AG08396 (cell line): ENCODE data around the gene TUT4.

Source experiments
- DNase-seq: peaks from one replicate; pipeline ENCODE4 v3.0.0; 2012; ENCODE audit warnings: low spot score, mixed read lengths

The TUT4 gene

GRCh38 chr1:52532247-52532646 lies 20.6 kb downstream of the TUT4 start:
- no peak for DNase-seq

- no peak for DNase-seq
Measured at GRCh38 chr1:52531249-52531872, 21.5 kb downstream of the TUT4 start.

DNA sequence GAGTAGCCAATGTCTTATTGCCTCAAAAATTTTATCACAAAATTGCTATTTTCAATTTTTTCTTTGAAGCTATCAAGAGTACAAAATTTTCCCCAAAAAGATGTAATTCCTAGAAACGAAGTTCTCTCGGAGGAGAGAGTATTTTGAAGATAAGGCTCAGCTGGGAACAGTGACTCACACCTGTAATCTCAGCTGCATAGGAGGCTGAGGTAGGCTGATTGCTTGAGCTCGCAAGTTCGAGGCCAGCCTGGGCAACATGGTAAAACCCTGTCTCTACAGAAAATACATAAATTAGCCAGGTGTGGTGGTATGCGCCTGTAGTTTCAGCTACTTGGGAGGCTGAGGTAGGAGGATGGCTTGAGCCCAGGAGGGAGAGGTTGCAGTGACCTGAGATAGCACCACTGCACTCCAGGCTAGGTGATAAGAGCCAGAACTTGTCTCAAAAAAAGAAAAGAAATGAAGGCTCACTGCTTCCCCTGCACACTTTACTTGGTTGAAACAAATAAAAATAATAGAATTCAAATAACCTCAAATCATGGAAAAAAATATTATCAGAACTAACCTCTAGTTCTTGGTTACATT lies 22.2 kb downstream of the TUT4 start:
- DNase-seq = no peak

GRCh38 chr1:52523376-52523775 lies 29.5 kb downstream of the TUT4 start:
- DNase-seq = no peak

DNA sequence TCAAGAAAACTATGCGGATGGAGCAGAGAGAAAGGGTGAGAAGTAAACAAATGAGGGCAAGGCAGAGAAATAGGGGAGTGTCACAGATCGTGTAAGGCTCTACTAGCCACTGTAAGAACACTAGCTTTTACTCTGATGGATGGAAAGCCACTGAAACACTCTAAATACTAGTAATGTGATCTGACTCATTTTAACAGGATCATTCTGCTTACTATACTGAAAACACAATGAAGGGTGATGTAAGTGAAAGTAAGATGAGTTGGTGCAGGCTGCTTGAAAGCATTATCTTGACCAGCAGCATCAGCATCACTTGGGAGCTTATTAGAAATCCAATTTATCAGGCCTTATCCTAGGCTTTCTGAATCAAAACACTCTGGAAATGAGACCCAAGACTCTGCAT lies 32.7 kb downstream of the TUT4 start:
- peak; percentile 7 for DNase-seq

- no peak for DNase-seq
Measured at GRCh38 chr1:52518962-52519361, 33.9 kb downstream of the TUT4 start.

- no peak for DNase-seq
Measured at GRCh38 chr1:52511851-52512615, 40.9 kb downstream of the TUT4 start.

DNA sequence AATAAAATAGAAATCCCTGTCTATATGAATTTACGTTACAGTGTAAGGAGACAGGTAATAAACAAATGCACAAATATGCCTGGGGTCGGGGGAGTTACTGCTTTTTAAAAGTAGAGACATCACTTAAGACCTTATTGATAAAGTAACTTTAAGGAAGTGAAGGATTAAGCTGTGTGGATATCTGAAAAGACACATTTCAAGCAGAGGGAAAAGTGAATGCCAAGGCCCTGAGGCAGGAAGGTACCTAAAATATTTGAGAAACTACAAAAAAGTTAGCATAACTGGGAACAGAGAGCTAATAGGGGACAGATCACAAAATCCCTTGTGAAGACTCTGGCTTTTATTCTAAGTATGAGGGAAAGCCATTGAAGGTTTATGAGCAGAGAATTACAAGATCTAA lies 41.5 kb downstream of the TUT4 start:
- no peak for DNase-seq

DNA sequence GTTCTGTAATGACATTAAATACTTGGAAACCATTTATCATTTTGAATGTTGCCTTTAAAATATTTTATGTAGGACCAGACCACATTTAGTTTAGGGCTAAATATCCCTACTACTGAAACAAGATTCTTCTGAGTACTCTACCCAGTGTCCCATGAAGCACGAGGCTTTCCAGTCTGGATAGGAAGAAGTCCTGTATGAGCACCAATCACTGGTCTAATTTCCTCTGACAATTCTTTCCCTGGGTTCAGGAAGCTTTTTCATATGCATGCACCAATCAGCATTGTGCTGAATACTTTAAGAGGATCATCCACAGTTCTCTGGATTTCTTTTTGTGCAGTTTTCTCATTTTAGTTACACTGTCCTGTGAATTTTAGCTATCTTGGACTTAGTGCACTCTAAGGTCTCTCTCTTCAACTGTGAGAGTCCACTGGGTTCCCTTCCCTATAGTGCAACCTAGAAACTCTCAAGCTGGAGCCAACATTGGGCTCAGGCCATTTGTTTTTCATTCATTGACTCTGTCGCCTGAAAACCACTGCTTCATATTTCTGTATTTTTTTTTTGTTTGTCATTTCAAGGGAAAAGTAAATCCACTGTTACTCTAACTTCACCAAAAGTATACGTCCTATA lies 45.9 kb downstream of the TUT4 start:
- DNase-seq = no peak

DNA sequence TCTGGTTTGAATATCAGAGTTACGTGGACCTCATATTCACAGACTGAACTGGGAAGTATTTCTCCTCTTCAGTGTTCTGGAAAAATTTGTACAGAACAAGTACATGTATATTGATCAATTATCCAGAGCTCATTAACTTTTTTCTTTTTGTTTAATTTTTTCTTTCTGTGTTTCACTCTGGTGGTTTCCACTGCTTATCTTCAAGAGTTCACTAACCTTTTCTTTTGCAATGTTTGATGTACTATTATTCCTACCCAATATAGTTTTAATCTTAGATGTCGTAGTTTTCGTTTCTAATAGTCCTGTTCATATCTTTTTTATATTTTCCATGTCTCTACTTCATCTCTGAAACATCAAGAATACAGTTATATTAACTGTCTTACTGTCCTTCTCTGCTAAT lies 46.5 kb downstream of the TUT4 start:
- DNase-seq = no peak

GRCh38 chr1:52504720-52505119 lies 48.2 kb downstream of the TUT4 start:
- no peak for DNase-seq

- DNase-seq = no peak
Measured at GRCh38 chr1:52503706-52504105, 49.2 kb downstream of the TUT4 start.

DNA sequence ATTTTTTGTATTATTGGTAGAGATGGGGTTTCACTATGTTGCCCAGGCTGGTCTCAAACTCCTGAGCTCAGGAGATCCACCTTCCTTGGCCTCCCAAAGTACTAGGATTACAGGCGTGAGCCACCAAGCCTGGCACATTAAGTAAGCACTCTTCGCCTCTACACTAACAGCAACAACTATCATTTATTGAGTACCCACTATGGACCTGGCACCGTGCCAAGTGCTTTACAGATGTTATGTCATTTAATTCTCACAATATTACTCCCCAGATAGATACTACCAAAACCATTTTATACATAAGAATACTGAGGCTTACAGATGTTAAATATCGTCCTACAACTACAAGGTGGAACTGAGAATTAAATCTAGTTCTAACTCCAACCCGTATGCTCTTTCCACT lies 50.1 kb downstream of the TUT4 start:
- DNase-seq = no peak

DNA sequence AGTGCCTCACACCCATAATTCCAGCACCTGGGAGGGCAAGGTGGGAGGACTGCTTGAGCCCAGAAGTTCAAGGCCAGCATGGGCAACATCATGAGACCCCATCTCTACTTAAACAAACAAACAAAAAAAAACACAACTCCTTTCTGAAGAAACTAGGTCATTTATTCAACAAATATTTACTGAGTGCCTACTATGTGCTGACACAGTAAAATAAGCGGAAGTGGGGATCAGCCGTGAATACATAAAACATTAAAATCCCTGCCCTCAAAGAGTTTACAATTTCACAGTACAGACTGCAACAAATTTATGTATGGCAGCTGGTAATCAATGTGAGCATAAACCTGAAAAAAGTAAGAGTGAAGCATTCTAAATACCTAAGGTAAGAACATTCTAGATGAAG lies 65.3 kb downstream of the TUT4 start:
- no peak for DNase-seq

DNA sequence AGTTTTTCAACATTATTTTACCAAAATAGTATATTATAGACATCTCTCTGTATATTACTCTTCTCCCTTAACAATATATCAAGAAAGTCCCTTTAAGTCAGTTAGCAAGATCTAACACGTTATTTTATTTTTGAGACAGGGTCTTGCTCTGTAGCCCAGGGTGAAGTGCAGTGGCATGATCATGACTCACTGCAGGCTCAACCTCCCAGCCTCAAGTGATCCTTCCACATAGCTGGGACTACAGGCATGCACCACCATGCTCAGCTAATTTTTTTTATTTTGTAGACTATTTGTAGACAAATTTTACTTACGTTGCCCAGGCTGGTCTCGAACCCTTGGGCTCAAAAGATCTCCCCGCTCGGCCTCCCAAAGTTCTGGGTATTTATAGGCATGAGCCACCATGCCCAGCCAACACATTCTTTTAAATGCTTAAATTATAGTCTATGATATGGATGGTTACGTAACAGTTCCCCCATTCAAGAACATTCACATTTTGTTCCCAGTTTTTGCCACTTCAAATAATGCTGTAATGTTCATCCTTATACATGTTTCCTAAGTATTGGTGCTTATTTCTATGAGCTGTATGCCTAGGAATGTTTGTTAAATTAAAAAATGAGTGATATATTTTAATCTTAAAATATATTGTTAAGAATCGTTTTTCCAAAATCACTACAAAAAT lies 70.4 kb downstream of the TUT4 start:
- no peak for DNase-seq

DNA sequence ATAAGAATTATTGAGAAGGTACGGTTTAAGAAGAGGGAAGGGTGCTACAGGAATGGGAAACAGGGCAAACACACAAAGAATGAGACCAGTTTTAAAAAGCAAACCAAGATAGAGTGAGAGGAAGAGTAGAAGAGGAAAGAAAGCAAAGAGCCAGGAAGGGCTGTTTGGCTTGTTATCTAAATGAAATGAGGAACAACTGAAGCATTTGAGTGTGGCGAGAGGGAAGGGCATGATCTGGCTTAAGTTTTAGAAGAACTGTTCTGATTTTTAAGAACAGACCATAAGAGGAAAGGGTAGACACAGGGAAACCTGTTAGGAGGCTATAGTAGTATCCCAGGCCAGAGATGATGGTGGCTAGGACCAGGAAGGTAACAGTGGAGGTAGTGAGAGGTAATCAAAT lies 73.8 kb downstream of the TUT4 start:
- no peak for DNase-seq

DNA sequence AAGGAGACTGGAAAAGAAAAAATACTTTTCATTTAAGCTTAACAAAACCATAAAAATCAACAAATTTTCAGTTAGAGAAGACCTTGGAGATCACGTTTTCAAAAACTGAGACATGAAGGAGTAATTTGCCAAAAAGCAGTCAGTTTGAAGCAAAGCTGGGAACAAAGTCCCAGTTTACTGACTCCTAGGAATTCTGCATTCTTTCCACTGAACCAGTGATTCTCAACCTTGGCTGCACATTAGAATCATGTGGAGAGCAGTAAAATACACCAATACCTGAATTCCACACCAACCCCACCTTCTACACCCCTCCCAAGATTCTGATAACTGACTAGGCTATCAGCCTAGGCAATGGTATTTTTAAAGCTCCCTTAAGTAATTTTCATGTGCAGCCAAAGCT lies 75.0 kb downstream of the TUT4 start:
- DNase-seq = no peak

DNA sequence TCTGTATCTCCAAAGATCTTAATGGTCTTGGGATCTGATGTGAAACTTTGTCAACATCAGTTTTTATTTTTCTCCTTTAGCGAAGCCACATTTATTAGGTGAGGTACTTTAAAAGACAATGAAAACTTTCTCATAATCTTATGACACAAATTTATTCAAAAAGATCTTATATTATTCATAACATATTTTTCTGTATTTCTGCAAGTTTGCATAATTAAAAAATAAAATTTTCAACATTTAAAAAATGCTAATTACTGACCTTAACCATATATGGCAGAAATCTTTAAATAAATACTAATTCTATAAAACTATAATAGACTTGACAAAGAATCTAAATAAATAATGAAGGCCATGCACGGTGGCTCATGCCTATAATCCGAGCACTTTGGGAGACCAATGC lies 75.9 kb downstream of the TUT4 start:
- no peak for DNase-seq

DNA sequence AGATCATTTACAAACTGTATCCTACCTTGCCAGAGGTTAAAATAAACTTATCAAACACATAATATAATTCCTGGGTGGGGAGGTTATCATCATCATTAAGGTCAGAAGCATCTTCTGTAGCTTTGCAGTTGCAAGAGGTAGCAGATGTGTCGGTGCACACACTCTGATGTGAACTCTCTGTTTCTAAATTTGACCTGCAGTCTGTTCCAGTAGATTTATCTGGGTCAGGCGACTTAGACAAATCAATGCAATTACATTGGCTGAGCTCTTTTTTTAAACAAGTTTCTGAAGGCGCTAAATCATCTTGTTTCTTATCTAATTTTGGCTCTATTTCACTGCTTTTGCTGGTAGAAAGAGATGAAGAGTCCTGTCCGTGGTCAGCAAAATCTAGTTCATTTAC lies 78.1 kb downstream of the TUT4 start:
- DNase-seq = no peak

GRCh38 chr1:52473039-52473438 lies 79.9 kb downstream of the TUT4 start:
- DNase-seq = no peak

DNA sequence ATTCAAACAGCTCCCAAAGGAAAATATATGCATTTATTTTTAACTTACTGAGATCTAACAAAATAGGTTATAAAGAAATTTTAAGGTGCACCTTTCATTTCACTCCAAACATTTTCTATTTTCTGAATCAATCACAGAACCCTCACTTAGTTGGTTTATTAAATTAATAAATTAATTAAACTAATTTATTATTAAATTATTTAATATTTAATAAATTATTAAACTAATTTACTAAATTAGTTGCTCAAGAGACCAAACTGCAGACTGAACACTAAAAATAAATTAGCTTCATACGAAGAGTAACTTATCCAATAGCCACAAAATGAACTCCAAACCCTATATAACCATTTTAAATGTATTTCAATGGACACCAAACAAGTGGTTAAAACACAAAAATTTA lies 80.5 kb downstream of the TUT4 start:
- no peak for DNase-seq

DNA sequence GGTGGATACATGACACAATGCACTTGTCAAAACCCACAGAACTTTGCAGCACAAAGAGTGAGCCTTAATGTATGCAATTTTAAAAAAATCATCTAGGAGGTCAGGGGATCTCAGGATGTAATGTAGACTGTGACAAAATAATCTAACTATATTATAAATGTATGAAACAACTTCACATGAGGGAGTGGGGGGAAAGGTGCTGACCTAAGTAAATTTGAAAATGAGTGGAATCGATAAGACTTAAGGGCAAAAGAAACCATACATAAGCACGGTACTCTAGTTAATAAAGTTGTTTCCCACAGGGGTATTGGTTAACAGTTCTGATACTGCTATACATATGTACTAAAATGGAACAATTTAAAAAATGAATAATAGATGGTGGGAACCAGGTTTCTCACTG lies 83.8 kb downstream of the TUT4 start:
- no peak for DNase-seq

- DNase-seq = no peak
Measured at GRCh38 chr1:52463891-52464290, 89.0 kb downstream of the TUT4 start.
